ENCODE measurements around the gene WDR53.

DNA sequence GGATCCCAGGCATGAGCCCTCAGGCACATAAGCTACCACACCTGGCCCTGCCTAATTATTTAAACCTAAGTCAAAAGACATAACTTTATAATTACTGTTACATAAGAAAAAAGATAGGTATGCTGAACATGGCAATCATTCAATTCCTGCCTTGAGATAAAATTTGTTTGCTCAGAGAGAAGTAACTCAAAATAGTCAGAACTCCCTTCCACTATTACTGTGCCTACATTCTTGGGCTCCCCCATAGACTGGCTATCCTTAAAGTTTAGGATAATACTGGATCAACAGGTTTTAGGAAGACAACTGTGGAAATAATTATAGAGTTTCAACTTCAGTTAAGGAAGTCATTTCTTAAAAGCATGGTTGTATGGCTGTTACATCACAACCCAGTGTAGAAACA, 9.9 kb downstream of the WDR53 start:
- TF ChIP-seq, protein P1, sequence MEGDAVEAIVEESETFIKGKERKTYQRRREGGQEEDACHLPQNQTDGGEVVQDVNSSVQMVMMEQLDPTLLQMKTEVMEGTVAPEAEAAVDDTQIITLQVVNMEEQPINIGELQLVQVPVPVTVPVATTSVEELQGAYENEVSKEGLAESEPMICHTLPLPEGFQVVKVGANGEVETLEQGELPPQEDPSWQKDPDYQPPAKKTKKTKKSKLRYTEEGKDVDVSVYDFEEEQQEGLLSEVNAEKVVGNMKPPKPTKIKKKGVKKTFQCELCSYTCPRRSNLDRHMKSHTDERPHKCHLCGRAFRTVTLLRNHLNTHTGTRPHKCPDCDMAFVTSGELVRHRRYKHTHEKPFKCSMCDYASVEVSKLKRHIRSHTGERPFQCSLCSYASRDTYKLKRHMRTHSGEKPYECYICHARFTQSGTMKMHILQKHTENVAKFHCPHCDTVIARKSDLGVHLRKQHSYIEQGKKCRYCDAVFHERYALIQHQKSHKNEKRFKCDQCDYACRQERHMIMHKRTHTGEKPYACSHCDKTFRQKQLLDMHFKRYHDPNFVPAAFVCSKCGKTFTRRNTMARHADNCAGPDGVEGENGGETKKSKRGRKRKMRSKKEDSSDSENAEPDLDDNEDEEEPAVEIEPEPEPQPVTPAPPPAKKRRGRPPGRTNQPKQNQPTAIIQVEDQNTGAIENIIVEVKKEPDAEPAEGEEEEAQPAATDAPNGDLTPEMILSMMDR (conservative IDR thresholded peaks at IDR 0.05; ENCODE audit: low read length): no peak
- TF ChIP-seq EZH2phosphoT487 (IDR thresholded peaks at IDR 0.05; ENCODE audit: borderline replicate concordance): no peak
